Neuronal stem cell (in vitro differentiated cells): Measurements from ENCODE around the gene CBFA2T2.

Experiments used
- DNase-seq: peaks from one replicate; pipeline ENCODE4 v3.0.0-alpha.2; 2013; ENCODE audit warnings: low spot score
- H2AFZ ChIP-seq: one replicate; pipeline ENCODE4 v1.6.1; 2013; ENCODE audit warnings: mild to moderate bottlenecking, low read length, inconsistent platforms
- H2AK5ac ChIP-seq: 2 replicates; pipeline ENCODE4 v1.6.1; 2013; ENCODE audit warnings: low read depth, mild to moderate bottlenecking, inconsistent platforms, low read length, moderate library complexity, mixed read lengths
- H2BK120ac ChIP-seq: 2 replicates; pipeline ENCODE4 v1.6.1; 2013; ENCODE audit warnings: low read depth, mild to moderate bottlenecking, inconsistent platforms, low read length, moderate library complexity, mixed read lengths
- H2BK12ac ChIP-seq: one replicate; pipeline ENCODE4 v1.6.1; 2013; ENCODE audit warnings: low read length, inconsistent platforms
- H2BK15ac ChIP-seq: 2 replicates; pipeline ENCODE4 v1.6.1; 2013; ENCODE audit warnings: mild to moderate bottlenecking, low read length, inconsistent platforms, mixed read lengths
- H2BK5ac ChIP-seq: one replicate; pipeline ENCODE4 v1.6.1; 2013; ENCODE audit warnings: inconsistent platforms, mild to moderate bottlenecking, low read length, moderate library complexity
- H3K14ac ChIP-seq: one replicate; pipeline ENCODE4 v1.6.1; 2013; ENCODE audit warnings: low read length, inconsistent platforms
- H3K18ac ChIP-seq: 2 replicates; pipeline ENCODE4 v1.6.1; 2013; ENCODE audit warnings: low read length, inconsistent platforms
- H3K23ac ChIP-seq: 2 replicates; pipeline ENCODE4 v1.6.1; 2013; ENCODE audit warnings: low read depth, mild to moderate bottlenecking, mixed read lengths, low read length, inconsistent platforms; ENCODE audit not compliant: poor library complexity
- H3K27ac ChIP-seq: replicated peaks from 3 replicates; pipeline ENCODE4 v1.5.1; 2013; ENCODE audit warnings: low read length, inconsistent platforms
- H3K27me3 ChIP-seq, 3 experiments: 2 replicates each; pipeline ENCODE4 v1.6.1; 2013; ENCODE audit warnings: low read length in 3 of 3, mild to moderate bottlenecking in 2 of 3, inconsistent platforms in 1 of 3, low read depth in 1 of 3, mixed read lengths in 1 of 3, moderate library complexity in 1 of 3; ENCODE audit not compliant: control insufficient read depth in 3 of 3, insufficient read depth in 3 of 3
- H3K36me3 ChIP-seq, 2 donors: replicated peaks in 1 of 2; 2 replicates each; pipeline ENCODE4 v1.6.1; 2013; ENCODE audit warnings: low read length in 2 of 2; ENCODE audit not compliant: control insufficient read depth in 2 of 2, insufficient read depth in 2 of 2
- H3K4ac ChIP-seq: 2 replicates; pipeline ENCODE4 v1.6.1; 2013; ENCODE audit warnings: inconsistent platforms, mild to moderate bottlenecking, low read length, moderate library complexity
- H3K4me1 ChIP-seq, 2 donors: 1 replicate in 1 of 2; 2 replicates in 1 of 2; pipeline ENCODE4 v1.6.1; 2013; ENCODE audit warnings: low read length in 2 of 2, low read depth in 1 of 2; ENCODE audit not compliant: control insufficient read depth in 2 of 2, insufficient read depth in 1 of 2
- H3K4me2 ChIP-seq: one replicate; pipeline ENCODE4 v1.6.1; 2013; ENCODE audit warnings: mild to moderate bottlenecking, low read length, inconsistent platforms; ENCODE audit not compliant: insufficient read depth, poor library complexity, severe bottlenecking
- H3K4me3 ChIP-seq, 2 donors: 2 replicates each; pipeline ENCODE4 v1.5.1; 2013; ENCODE audit warnings: low read length in 2 of 2, mild to moderate bottlenecking in 2 of 2, inconsistent platforms in 1 of 2, moderate library complexity in 1 of 2
- H3K79me1 ChIP-seq: one replicate; pipeline ENCODE4 v1.6.1; 2013; ENCODE audit warnings: low read depth, mild to moderate bottlenecking, inconsistent platforms, low read length, moderate library complexity
- H3K9ac ChIP-seq: one replicate; pipeline ENCODE4 v1.6.1; 2013; ENCODE audit warnings: mild to moderate bottlenecking, low read depth, low read length, inconsistent platforms; ENCODE audit not compliant: poor library complexity
- H3K9me3 ChIP-seq, 2 donors: replicated peaks in 1 of 2; 2 replicates each; pipeline versions ENCODE3 to v1.6.1; 2013; ENCODE audit warnings: low read length in 2 of 2, mild to moderate bottlenecking in 2 of 2, inconsistent platforms in 1 of 2, low read depth in 1 of 2, mixed read lengths in 1 of 2, moderate library complexity in 1 of 2; ENCODE audit not compliant: control insufficient read depth in 2 of 2, insufficient read depth in 1 of 2
- H4K8ac ChIP-seq: one replicate; pipeline ENCODE4 v1.6.1; 2013; ENCODE audit warnings: low read depth, mild to moderate bottlenecking, inconsistent platforms, low read length, moderate library complexity
- H4K91ac ChIP-seq: one replicate; pipeline ENCODE4 v1.6.1; 2013; ENCODE audit warnings: low read length, low read depth, mild to moderate bottlenecking, inconsistent platforms; ENCODE audit not compliant: poor library complexity
- WGBS, 2 donors: extraction: QIAGEN DNeasy Blood & Tissue Kit; methylation state at CpG; one replicate each; pipeline ENCODE4 v1.1.7; 2013; ENCODE audit warnings: missing lambda C conversion rate in 2 of 2, mixed read lengths in 1 of 2; ENCODE audit not compliant: insufficient read length in 2 of 2, insufficient replicate concordance in 1 of 2; ENCODE audit errors: extremely low coverage in 2 of 2; 5-methylcytosine and 5-hydroxymethylcytosine counted together

CBFA2T2 gene

GRCh38 chr20:33472868-33473435 lies 16.9 kb upstream of the CBFA2T2 start:
- no CpG with 5 or more reads among the region's 7 CpGs for WGBS, 2 donors

GRCh38 chr20:33474097-33474873 lies 15.6 kb upstream of the CBFA2T2 start:
- no peak overlapping the region for H4K91ac ChIP-seq
- H2AK5ac ChIP-seq: no peak overlapping the region
- H3K4me3 ChIP-seq: no peak overlapping the region
- H4K8ac ChIP-seq: no peak overlapping the region
- DNase-seq: no peak
- peaks cover 0 to 16% (median 2%) of the 10 kb centered on the region in 3 experiments for H3K27me3 ChIP-seq
- H3K27ac ChIP-seq: no peak overlapping the region
- H3K14ac ChIP-seq: no peak overlapping the region
- no CpG with 5 or more reads among the region's 7 CpGs for WGBS, 2 donors
- H3K18ac ChIP-seq: peak overlapping the region; percentile 13
- H2AFZ ChIP-seq: no peak overlapping the region
- peaks cover 0 to 2% of the 10 kb centered on the region in 2 donors for H3K9me3 ChIP-seq
- no peak overlapping the region for H3K4ac ChIP-seq
- no peaks in the 10 kb centered on the region for H3K79me1 ChIP-seq
- no peak overlapping the region for H3K4me2 ChIP-seq
- no peak overlapping the region for H2BK120ac ChIP-seq
- H2BK5ac ChIP-seq: no peak overlapping the region
- no peaks in the 10 kb centered on the region for H3K36me3 ChIP-seq
- H3K9ac ChIP-seq: no peak overlapping the region
- peaks cover 3 to 4% of the 10 kb centered on the region in 2 donors for H3K4me1 ChIP-seq
- H2BK12ac ChIP-seq: no peak overlapping the region
- H2BK15ac ChIP-seq: no peak overlapping the region
- no peak overlapping the region for H3K23ac ChIP-seq

More at GRCh38 chr20:33472868-33473435, 16.9 kb upstream of the CBFA2T2 start:
- no peak overlapping the region for H3K14ac ChIP-seq
- H3K36me3 ChIP-seq: no peaks in the 10 kb centered on the region
- no peak overlapping the region for H3K4me3 ChIP-seq
- H2BK5ac ChIP-seq: no peak overlapping the region
- H3K23ac ChIP-seq: no peak overlapping the region
- no peak overlapping the region for H3K4me2 ChIP-seq
- no peak overlapping the region for H3K27ac ChIP-seq
- H2AFZ ChIP-seq: no peak overlapping the region
- H3K9ac ChIP-seq: no peak overlapping the region
- no peak overlapping the region for H2BK120ac ChIP-seq
- no peak overlapping the region for H3K4ac ChIP-seq
- no peak overlapping the region for H3K18ac ChIP-seq
- peaks cover 0 to 2% of the 10 kb centered on the region in 2 donors for H3K9me3 ChIP-seq
- H4K91ac ChIP-seq: no peak overlapping the region
- no peak overlapping the region for H2BK15ac ChIP-seq
- no peak overlapping the region for H4K8ac ChIP-seq
- no peak overlapping the region for H2BK12ac ChIP-seq
- no peak for DNase-seq
- H2AK5ac ChIP-seq: no peak overlapping the region
- no peaks in the 10 kb centered on the region for H3K79me1 ChIP-seq
- H3K4me1 ChIP-seq: peaks cover 3 to 4% of the 10 kb centered on the region in 2 donors
- peaks cover 0 to 14% (median 2%) of the 10 kb centered on the region in 3 experiments for H3K27me3 ChIP-seq

- H3K18ac ChIP-seq: no peak overlapping the region
- H2BK5ac ChIP-seq: no peak overlapping the region
- H3K23ac ChIP-seq: no peak overlapping the region
- peaks cover 0 to 2% of the 10 kb centered on the region in 2 donors for H3K9me3 ChIP-seq
- no CpG with 5 or more reads among the region's 11 CpGs for WGBS, 2 donors
- no peak overlapping the region for H2BK120ac ChIP-seq
- H3K14ac ChIP-seq: no peak overlapping the region
- no peak overlapping the region for H3K4ac ChIP-seq
- H3K4me2 ChIP-seq: no peak overlapping the region
- H2BK15ac ChIP-seq: no peak overlapping the region
- no peaks in the 10 kb centered on the region for H3K36me3 ChIP-seq
- H2BK12ac ChIP-seq: no peak overlapping the region
- H2AK5ac ChIP-seq: no peak overlapping the region
- no peak overlapping the region for H3K9ac ChIP-seq
- peaks cover 0 to 16% (median 2%) of the 10 kb centered on the region in 3 experiments for H3K27me3 ChIP-seq
- H3K4me3 ChIP-seq: no peak overlapping the region
- no peak for DNase-seq
- H3K4me1 ChIP-seq: peaks cover 3 to 6% of the 10 kb centered on the region in 2 donors
- H4K91ac ChIP-seq: no peak overlapping the region
- H3K27ac ChIP-seq: no peak overlapping the region
- H3K79me1 ChIP-seq: no peaks in the 10 kb centered on the region
- H4K8ac ChIP-seq: no peak overlapping the region
- no peak overlapping the region for H2AFZ ChIP-seq
Measured at GRCh38 chr20:33474963-33475362, 14.9 kb upstream of the CBFA2T2 start.

GRCh38 chr20:33475381-33476152 lies 14.3 kb upstream of the CBFA2T2 start:
- Histone ChIP-seq H2BK15ac (peak overlapping the region; percentile 67), H3K36me3 (no peaks in the 10 kb centered on the region), H4K91ac (no peak overlapping the region), H2BK120ac (no peak overlapping the region), H3K9ac (no peak overlapping the region), H3K18ac (peak overlapping the region; percentile 74), H3K79me1 (no peaks in the 10 kb centered on the region), H3K9me3 (peaks cover 0 to 2% of the 10 kb centered on the region in 2 donors), H3K27ac (no peak overlapping the region), H3K4ac (no peak overlapping the region), H3K4me3 (no peak overlapping the region), H2BK12ac (no peak overlapping the region), H2BK5ac (peak overlapping the region; percentile 66), H3K4me2 (no peak overlapping the region), H3K23ac (no peak overlapping the region), H3K4me1 (peaks cover 3 to 6% of the 10 kb centered on the region in 2 donors), H4K8ac (no peak overlapping the region), H3K14ac (no peak overlapping the region), H2AFZ (peak overlapping the region; percentile 6), H3K27me3 (peaks cover 0 to 16% (median 2%) of the 10 kb centered on the region in 3 experiments), H2AK5ac (no peak overlapping the region)
- no peak for DNase-seq
- WGBS, 2 donors: no CpG with 5 or more reads among the region's 14 CpGs
